C1 segment of cervical spinal cord (tissue), 14 donors: ENCODE results near the gene GSC.
"Not testable (repeated sequence)": the region's sequence is repeated elsewhere in the genome, so short reads cannot be mapped to it uniquely, and the experiment has no call there.

Source experiments
- DNase-seq, 14 donors: peaks; one replicate each; lab custom pipeline; 2025; lab: John Stamatoyannopoulos, UW

GSC gene

DNA sequence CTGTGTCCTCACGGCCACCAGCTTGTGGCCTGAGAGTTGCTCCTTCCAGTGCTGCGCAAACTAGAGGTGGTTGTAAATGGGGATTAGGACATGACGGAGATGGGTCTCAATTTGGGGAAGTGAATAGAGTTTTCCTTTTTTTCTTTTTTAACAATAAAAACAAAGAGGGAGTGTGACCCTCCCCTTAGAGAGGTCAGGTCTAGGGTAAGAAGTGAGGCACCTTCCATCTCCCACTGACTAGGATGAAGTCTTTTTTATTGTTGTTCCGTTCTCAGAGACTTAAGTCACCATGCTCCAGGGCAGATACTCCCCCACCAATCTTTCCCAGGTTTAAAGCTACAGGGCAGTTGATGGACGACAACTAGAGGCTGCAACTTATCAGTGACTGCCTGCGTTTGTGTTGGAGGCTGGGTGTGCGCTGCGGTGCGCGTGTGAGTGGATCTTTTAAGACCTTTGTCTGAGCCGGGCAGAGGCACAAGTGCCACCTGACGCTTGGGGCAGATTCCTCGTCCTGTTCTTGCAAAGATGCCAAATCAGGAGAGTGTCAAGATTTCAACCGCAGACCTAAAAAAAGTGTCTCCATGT is 2.1 kb upstream of the GSC start:
- no peak for DNase-seq

- DNase-seq: no peak
Measured at GRCh38 chr14:94771158-94771905, 1.4 kb upstream of the GSC start.

DNA sequence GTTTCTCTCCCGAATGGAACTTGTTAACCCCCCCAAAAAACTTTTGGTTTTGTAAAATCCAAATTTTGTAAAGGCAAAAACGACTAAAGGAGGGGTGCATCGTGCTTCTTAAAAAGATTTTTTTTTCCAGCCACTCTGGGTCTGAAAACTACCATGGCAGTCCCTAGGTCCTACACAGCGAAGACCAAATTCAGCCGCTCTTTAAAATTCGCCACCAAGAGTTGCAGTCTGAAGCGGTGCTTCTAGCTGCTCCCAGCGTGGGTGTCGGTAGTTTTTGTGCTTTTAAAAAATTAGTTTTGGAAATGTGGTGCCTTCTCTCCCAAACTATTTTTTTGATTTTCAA is 873 bp upstream of the GSC start:
- DNase-seq: no peak

DNA sequence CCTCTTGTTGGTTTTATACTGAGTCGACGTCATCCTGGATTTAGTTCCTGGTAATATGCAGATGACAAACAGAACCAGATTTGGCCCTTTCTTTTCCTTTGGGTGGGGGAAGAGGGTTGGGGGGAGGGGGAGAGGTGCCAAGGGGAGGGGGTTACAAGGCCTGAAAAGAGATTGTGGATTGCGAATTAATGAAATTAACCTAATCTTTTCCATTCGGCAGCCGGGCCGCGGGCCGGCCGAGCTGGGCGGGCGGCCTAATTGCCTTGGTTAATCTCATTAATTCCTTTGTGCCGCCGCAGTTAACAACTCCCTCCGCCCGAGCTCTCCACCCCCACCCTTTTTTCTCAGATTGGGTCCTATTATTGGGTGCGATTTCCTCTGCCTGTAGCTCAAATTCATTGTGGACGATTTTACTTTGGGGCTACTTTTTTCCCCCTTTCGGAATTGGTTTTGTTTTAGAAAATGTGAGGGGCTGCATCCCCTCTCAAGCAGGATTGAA is 387 bp upstream of the GSC start:
- no peak for DNase-seq

DNA sequence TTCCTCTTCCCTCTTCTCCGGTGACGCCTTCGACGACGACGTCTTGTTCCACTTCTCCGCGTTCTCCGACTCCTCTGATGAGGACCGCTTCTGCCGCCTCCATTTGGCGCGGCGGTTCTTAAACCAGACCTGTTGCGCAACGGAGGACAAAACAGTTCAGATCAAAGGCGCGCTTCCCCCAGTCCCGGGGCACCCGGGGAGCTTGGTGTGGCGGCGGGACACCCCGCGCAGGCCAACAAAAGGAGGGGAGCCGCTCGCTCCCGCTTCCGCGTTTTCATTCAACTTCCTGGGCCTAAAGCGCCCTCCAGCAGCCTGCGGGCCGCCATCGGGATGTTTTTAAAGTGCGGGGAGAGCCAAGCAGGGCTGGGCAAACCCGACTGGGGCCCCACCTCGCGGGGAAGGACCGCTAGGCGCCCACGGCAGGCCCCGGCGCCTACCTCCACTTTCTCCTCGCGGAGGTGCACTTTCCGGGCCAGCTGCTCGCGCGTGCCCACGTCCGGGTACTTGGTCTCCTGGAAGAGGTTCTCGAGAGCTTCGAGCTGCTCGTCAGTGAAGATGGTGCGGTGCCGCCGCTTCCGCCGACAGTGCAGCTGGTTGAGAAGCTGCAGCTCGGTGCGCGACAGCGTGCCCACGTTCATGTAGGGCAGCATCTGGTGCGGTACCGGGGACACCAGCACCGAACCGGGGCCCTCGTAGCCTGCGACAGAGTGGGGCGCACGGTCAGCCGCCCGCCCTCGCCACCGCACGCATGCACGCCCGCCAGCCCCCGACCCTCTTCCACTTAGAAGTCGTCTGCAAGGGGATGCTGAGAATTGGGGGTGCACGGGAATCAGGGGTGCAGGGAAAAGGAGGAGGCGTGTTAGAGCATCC is 1.2 kb downstream of the GSC start:
- no peak for DNase-seq

GRCh38 chr14:94768141-94768520 is 1.8 kb downstream of the GSC start:
- no peak for DNase-seq

DNA sequence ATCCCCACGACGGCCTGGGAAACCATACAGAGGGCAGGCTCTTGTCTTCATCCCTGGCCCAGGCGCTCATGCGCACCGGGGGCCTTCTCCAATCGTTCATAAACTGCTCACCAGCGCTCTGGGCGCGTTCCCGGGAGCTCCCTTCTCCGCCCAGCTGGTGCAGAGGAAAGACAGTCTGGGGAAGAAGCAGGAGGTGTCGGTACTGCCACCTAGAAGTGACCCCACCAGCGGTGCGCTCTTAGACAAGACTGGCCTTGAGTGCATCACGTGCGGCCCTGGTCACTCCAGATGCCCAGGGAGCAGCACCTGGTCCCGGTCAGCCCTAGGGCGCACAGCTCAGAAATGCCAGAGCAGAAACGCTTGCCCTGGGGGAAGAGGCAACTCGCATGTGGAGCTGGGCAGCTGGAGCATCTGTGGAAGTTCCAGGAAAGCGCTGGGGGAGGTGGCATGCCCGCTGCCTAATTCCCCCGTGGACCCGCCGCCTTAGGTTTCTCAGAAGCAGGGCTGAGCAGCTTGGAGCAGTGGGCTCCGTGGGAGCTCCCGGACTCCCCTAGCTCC is 2.5 kb downstream of the GSC start:
- no peak for DNase-seq

DNA sequence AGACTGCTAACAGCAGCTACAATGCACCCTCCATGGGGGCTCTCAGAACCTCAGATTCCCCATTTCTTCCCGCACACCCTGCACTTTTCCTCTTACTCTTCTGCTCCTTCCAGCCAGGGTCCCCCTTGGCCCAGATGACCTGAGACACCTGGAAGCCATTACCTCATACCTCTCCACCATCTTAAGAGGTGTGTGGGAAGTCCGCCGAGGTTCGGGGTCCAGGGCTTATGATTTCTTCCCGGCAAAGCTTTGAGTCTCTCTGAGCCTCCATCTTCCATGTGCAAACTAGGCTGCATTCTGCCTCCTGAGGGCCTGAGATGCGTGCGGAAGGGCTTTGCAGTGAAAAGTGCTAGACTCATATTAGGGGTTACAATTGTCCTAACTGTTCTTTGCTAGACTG is 5.3 kb downstream of the GSC start:
- DNase-seq: no peak

DNA sequence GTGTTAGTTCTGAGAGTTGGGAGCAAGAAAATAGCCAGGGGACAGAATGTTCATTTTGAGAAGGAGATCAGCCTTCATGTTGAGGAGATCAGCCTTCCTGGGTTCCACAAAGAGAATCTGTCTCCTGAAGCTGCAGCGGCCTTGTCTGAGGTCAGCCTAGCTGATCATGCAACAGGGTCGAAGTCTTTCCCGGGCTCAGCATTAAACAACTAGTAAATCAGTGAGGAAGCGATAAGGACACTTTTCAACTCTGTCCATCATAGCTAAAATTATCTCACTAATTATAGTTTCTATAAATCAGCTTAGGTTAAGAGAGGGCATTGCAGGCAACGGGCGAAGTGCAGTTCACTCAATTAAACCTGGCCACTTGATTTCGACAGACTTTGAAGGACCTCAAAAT is 7.5 kb downstream of the GSC start:
- no peak for DNase-seq

DNA sequence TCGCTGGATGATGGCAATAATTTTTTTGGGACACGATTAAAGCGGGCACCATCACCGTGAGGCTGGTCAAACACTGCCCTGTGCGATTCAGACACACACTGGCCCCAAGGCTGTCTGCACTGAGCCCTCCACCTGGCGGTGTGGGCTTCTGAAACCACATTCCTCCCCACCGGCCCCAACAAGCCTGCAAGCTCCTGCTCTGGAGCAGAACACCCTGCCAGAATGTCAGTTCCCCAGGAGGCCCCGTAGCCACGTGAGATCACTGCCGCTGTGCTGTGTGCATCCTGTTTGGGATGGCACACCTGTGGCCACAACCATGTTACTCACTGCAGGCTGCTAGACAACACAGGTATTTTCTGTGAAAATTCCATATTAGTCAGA is 7.9 kb downstream of the GSC start:
- DNase-seq: no peak

DNA sequence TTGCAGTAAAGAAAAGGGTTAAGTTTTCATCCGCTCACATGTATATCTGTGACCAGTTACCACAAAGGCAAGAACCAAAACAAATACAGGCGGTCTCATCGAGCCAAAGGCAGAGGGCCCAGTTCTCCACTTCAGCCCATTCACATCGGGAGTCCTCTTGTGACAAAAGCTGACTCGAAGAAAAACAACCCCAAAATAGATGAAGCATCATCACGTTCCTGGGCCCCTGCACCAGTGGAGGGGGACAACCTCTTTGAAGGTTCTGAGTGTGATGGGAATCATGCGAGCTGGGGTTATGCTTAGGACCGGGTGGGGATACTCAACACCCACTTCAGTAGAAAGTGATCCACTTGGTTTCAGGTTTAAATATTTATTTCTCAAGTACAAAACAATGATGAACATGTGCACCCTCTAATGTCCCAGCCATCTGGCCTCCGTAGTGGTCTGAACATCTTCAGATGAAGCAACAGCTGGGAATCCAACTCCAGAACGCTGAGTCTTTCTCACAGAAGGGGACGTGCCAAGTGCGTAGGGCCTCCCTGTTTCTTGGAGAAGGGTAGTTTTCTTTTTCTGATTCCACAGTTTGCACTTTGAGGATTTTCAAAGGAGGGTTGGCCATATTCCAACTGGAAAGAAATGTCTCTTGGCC is 8.4 kb downstream of the GSC start:
- DNase-seq: no peak

GRCh38 chr14:94756310-94756882 is 13.5 kb downstream of the GSC start:
- DNase-seq: no peak

- DNase-seq: no peak
Measured at GRCh38 chr14:94754391-94754942, 15.4 kb downstream of the GSC start.

- no peak for DNase-seq
Measured at GRCh38 chr14:94752591-94753436, 17.1 kb downstream of the GSC start.

DNA sequence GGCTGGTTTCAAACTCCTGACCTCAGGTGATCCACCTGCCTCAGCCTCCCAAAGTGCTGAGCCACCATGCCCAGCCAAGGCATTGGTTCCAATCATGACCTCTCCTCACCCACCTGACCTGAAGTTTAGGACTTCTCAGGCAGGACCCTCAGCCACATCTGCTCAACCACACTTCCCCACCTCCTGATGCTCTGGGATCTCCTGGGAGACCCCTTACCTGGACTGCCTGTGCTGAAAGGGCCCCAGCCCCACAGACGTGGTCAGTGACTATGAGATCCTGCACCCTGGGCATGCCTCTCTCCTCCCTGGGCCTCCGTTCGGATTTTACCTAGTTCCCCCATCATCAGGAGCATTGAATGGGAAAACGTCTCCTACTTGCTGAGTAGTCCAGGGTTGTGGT is 18.0 kb downstream of the GSC start:
- no peak for DNase-seq

- no peak for DNase-seq
Measured at GRCh38 chr14:94751321-94751720, 18.6 kb downstream of the GSC start.

- DNase-seq: no peak
Measured at GRCh38 chr14:94750371-94750770, 19.5 kb downstream of the GSC start.

- no peak for DNase-seq
Measured at GRCh38 chr14:94748667-94749347, 21.1 kb downstream of the GSC start.

DNA sequence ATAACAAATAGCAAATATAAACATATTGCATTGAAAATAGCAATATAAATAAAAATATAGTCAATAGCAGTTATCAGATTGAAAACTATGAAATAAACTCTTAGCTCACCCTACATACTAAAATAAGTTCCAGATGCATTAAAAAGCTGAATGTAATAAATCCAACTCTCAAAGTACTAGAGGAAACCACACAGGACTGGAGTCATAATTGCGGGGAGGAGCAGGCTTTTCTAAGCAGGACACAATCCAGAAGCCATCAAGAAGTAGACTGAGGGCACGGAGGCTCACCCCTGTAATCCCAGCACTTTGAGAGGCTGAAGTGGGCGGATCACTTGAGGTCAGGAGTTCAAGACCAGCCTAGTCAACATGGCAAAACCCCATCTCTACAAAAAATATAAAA is 22.2 kb downstream of the GSC start:
- DNase-seq: no peak

DNA sequence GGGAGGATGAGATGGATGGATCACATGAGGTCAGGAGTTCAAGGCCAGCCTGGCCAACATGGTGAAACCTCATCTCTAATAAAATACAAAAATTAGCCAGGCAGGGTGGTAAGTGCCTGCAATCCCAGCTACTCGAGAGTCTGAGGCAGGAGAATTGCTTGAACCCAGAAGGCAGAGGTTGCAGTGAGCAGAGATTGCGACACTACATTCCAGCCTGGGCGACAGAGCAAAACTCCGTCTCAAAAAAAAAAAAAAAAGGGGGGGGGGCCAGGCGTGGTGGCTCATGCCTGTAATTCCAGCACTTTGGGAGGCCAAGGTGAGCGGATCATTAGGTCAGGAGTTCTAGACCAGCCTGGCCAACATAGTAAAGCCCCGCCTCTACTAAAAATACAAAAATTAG is 22.8 kb downstream of the GSC start:
- not testable (repeated sequence) for DNase-seq
